ENCODE results near the gene TRAK2.

- no peak for TF ChIP-seq CTCF (conservative IDR thresholded peaks at IDR 0.05; ENCODE audit: low read length)
- no peak for TF ChIP-seq EZH2phosphoT487 (IDR thresholded peaks at IDR 0.05; ENCODE audit: borderline replicate concordance, low read depth, low read length)
These were observed 31.3 kb upstream of the TRAK2 start for GRCh38 chr2:201482543-201482942.

Measured in OCI-LY7 (cell line).